ENCODE measurements around the gene PDS5A.
"Not testable (repeated sequence)": the region's sequence is repeated elsewhere in the genome, so short reads cannot be mapped to it uniquely, and the experiment has no call there.

- TF ChIP-seq CTCF, EZH2, EZH2phosphoT487 (IDR thresholded peaks at IDR 0.05): not testable (repeated sequence)
Measured at GRCh38 chr4:39973052-39973451, 4.7 kb downstream of the PDS5A start.

Data from neural progenitor cell (in vitro differentiated cells).